Measurements from ENCODE around the gene HPN.

DNA sequence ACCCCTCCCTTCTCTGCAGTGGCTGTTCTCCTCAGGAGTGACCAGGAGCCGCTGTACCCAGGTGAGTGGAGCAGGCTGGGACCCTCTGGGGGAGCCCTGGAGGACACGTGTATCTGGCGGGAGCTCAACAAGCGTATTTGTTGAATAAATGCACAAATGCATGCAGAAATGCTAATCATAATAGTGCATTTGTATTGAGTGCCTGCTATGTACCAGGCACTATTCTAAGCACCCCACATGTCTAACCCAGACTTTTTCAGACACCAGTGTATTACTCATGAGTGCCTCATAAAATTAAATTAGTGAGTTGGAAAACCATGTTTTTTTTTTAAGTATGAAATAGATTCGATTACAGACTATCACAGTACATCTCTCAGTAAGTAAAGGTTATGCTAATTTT lies 7.9 kb downstream of the HPN start:
- TF ChIP-seq, protein P1, sequence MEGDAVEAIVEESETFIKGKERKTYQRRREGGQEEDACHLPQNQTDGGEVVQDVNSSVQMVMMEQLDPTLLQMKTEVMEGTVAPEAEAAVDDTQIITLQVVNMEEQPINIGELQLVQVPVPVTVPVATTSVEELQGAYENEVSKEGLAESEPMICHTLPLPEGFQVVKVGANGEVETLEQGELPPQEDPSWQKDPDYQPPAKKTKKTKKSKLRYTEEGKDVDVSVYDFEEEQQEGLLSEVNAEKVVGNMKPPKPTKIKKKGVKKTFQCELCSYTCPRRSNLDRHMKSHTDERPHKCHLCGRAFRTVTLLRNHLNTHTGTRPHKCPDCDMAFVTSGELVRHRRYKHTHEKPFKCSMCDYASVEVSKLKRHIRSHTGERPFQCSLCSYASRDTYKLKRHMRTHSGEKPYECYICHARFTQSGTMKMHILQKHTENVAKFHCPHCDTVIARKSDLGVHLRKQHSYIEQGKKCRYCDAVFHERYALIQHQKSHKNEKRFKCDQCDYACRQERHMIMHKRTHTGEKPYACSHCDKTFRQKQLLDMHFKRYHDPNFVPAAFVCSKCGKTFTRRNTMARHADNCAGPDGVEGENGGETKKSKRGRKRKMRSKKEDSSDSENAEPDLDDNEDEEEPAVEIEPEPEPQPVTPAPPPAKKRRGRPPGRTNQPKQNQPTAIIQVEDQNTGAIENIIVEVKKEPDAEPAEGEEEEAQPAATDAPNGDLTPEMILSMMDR (tag by site-specific recombination; IDR thresholded peaks at IDR 0.05): no peak
- TF ChIP-seq, protein P2, sequence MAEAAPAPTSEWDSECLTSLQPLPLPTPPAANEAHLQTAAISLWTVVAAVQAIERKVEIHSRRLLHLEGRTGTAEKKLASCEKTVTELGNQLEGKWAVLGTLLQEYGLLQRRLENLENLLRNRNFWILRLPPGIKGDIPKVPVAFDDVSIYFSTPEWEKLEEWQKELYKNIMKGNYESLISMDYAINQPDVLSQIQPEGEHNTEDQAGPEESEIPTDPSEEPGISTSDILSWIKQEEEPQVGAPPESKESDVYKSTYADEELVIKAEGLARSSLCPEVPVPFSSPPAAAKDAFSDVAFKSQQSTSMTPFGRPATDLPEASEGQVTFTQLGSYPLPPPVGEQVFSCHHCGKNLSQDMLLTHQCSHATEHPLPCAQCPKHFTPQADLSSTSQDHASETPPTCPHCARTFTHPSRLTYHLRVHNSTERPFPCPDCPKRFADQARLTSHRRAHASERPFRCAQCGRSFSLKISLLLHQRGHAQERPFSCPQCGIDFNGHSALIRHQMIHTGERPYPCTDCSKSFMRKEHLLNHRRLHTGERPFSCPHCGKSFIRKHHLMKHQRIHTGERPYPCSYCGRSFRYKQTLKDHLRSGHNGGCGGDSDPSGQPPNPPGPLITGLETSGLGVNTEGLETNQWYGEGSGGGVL (tag by site-specific recombination; IDR thresholded peaks at IDR 0.05): no peak
- TF ChIP-seq, protein P3, sequence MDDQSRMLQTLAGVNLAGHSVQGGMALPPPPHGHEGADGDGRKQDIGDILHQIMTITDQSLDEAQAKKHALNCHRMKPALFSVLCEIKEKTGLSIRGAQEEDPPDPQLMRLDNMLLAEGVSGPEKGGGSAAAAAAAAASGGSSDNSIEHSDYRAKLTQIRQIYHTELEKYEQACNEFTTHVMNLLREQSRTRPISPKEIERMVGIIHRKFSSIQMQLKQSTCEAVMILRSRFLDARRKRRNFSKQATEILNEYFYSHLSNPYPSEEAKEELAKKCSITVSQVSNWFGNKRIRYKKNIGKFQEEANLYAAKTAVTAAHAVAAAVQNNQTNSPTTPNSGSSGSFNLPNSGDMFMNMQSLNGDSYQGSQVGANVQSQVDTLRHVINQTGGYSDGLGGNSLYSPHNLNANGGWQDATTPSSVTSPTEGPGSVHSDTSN (CRISPR knock-in tag; IDR thresholded peaks at IDR 0.05): no peak
- TF ChIP-seq, protein P4, sequence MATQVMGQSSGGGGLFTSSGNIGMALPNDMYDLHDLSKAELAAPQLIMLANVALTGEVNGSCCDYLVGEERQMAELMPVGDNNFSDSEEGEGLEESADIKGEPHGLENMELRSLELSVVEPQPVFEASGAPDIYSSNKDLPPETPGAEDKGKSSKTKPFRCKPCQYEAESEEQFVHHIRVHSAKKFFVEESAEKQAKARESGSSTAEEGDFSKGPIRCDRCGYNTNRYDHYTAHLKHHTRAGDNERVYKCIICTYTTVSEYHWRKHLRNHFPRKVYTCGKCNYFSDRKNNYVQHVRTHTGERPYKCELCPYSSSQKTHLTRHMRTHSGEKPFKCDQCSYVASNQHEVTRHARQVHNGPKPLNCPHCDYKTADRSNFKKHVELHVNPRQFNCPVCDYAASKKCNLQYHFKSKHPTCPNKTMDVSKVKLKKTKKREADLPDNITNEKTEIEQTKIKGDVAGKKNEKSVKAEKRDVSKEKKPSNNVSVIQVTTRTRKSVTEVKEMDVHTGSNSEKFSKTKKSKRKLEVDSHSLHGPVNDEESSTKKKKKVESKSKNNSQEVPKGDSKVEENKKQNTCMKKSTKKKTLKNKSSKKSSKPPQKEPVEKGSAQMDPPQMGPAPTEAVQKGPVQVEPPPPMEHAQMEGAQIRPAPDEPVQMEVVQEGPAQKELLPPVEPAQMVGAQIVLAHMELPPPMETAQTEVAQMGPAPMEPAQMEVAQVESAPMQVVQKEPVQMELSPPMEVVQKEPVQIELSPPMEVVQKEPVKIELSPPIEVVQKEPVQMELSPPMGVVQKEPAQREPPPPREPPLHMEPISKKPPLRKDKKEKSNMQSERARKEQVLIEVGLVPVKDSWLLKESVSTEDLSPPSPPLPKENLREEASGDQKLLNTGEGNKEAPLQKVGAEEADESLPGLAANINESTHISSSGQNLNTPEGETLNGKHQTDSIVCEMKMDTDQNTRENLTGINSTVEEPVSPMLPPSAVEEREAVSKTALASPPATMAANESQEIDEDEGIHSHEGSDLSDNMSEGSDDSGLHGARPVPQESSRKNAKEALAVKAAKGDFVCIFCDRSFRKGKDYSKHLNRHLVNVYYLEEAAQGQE (tag by site-specific recombination; IDR thresholded peaks at IDR 0.05): no peak
- TF ChIP-seq ZNF596 (tag by site-specific recombination; IDR thresholded peaks at IDR 0.05): no peak
- TF ChIP-seq, protein P5, sequence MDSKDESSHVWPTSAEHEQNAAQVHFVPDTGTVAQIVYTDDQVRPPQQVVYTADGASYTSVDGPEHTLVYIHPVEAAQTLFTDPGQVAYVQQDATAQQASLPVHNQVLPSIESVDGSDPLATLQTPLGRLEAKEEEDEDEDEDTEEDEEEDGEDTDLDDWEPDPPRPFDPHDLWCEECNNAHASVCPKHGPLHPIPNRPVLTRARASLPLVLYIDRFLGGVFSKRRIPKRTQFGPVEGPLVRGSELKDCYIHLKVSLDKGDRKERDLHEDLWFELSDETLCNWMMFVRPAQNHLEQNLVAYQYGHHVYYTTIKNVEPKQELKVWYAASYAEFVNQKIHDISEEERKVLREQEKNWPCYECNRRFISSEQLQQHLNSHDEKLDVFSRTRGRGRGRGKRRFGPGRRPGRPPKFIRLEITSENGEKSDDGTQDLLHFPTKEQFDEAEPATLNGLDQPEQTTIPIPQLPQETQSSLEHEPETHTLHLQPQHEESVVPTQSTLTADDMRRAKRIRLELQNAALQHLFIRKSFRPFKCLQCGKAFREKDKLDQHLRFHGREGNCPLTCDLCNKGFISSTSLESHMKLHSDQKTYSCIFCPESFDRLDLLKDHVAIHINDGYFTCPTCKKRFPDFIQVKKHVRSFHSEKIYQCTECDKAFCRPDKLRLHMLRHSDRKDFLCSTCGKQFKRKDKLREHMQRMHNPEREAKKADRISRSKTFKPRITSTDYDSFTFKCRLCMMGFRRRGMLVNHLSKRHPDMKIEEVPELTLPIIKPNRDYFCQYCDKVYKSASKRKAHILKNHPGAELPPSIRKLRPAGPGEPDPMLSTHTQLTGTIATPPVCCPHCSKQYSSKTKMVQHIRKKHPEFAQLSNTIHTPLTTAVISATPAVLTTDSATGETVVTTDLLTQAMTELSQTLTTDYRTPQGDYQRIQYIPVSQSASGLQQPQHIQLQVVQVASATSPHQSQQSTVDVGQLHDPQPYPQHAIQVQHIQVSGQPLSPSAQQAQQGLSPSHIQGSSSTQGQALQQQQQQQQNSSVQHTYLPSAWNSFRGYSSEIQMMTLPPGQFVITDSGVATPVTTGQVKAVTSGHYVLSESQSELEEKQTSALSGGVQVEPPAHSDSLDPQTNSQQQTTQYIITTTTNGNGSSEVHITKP (tag by site-specific recombination; IDR thresholded peaks at IDR 0.05): no peak
- TF ChIP-seq, protein P6, sequence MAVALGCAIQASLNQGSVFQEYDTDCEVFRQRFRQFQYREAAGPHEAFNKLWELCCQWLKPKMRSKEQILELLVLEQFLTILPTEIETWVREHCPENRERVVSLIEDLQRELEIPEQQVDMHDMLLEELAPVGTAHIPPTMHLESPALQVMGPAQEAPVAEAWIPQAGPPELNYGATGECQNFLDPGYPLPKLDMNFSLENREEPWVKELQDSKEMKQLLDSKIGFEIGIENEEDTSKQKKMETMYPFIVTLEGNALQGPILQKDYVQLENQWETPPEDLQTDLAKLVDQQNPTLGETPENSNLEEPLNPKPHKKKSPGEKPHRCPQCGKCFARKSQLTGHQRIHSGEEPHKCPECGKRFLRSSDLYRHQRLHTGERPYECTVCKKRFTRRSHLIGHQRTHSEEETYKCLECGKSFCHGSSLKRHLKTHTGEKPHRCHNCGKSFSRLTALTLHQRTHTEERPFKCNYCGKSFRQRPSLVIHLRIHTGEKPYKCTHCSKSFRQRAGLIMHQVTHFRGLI (tag by site-specific recombination; IDR thresholded peaks at IDR 0.05): no peak
- TF ChIP-seq, protein P7, sequence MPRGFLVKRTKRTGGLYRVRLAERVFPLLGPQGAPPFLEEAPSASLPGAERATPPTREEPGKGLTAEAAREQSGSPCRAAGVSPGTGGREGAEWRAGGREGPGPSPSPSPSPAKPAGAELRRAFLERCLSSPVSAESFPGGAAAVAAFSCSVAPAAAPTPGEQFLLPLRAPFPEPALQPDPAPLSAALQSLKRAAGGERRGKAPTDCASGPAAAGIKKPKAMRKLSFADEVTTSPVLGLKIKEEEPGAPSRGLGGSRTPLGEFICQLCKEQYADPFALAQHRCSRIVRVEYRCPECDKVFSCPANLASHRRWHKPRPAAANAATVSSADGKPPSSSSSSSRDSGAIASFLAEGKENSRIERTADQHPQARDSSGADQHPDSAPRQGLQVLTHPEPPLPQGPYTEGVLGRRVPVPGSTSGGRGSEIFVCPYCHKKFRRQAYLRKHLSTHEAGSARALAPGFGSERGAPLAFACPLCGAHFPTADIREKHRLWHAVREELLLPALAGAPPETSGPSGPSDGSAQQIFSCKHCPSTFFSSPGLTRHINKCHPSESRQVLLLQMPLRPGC (tag by site-specific recombination; IDR thresholded peaks at IDR 0.05): no peak
